Dendritic cell treated with granulocyte-macrophage colony-stimulating factor and Interleukin-4, amounts not matched to agents 40 ng/mL and 50 ng/mL, for 4 days (primary cell): Measurements from ENCODE around the gene FTCDNL1.

Source experiments
- H3K27ac Mint-ChIP-seq: one replicate; pipeline ENCODE4 v1.8.0; 2022; ENCODE audit warnings: mild to moderate bottlenecking, mixed read lengths
- H3K27me3 Mint-ChIP-seq: one replicate; pipeline ENCODE4 v1.8.0; 2022; ENCODE audit warnings: mild to moderate bottlenecking, mixed read lengths
- H3K36me3 Mint-ChIP-seq: one replicate; pipeline ENCODE4 v1.8.0; 2022; ENCODE audit warnings: low read depth, mixed read lengths
- H3K4me1 Mint-ChIP-seq: one replicate; pipeline ENCODE4 v1.8.0; 2022; ENCODE audit warnings: low read depth, mixed read lengths
- H3K4me3 Mint-ChIP-seq: one replicate; pipeline ENCODE4 v1.8.0; 2022; ENCODE audit warnings: mild to moderate bottlenecking, moderate library complexity, mixed read lengths
- H3K9me3 Mint-ChIP-seq: one replicate; pipeline ENCODE4 v1.8.0; 2022; ENCODE audit warnings: mixed read lengths
- intact Hi-C: fragments of 100-400 bp; cut with micrococcal nuclease; formaldehyde crosslinking; loops from one replicate; pipeline ENCODE4 v1.15.0; 2022

FTCDNL1 gene

DNA sequence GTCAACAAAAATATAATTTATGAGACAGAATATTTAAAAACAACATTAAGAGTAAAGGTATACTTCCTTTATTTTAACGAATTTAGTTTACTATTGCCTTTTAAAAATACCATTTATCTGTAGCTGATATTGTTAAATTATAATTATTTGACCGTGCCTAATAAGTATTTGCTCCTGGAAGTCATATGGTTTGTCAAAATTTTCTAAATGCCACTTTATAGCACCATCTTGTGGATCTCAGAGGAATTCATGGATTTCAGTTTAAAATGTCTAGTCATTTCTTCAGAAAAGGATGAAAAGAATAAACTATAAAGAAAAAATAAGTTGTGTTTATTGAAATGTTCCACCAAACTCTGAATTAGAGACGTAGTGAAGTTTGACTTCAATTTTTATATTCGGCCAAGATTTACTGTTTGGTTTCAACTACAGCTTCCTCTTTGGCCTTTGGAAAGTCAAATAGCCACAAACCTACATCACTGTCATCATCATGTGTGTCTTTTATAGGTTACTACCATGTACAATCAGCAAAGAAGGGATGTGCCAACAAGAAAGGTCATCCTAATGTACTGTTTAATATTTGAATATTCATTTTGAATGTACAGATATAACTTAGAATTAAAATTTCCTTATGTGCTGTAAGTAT, 10.3 kb upstream of the FTCDNL1 start:
- H3K4me1 Mint-ChIP-seq, result no peaks in the 10 kb centered on the region
- H3K36me3 Mint-ChIP-seq, result no peaks in the 10 kb centered on the region
- H3K27me3 Mint-ChIP-seq, result no peaks in the 10 kb centered on the region

DNA sequence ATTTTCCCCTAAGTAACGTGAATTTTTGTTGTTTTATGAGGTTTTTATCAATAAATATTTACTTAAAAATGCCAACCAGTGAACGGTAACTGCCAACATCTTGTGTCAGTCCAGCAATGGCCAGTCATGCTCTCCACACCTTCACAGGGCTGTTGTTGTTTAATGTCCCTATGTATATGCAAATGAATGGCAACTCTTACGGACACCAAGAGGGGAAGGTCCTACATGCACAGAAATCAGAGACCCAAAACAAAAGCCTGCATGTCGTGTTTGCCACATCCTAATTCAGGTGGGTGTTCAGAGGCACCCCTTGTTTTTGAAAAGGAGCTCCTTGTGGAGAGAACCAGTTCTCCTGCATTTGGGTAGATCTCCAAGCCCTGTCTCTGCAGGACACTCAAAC, 4.8 kb upstream of the FTCDNL1 start:
- Mint-ChIP-seq H3K4me1 (peaks cover 5% of the 10 kb centered on the region), H3K4me3 (no peak overlapping the region), H3K27ac (no peak overlapping the region), H3K27me3 (no peaks in the 10 kb centered on the region), H3K36me3 (peaks cover 7% of the 10 kb centered on the region), H3K9me3 (no peaks in the 10 kb centered on the region)
- intact Hi-C loops, result loop anchor here (10.0 kb wide), 1 partner anchor 401 kb away; the partner anchor contains the start of gene SATB2

More for the DNA sequence above, 10.3 kb upstream of the FTCDNL1 start:
- intact Hi-C loops, result loop anchor here (1.0 to 10.0 kb wide), 2 partner anchors 126 to 157 kb away; no protein-coding TSS in a partner anchor
- Mint-ChIP-seq H3K9me3 (no peaks in the 10 kb centered on the region), H3K4me3 (no peak overlapping the region), H3K27ac (no peak overlapping the region)

DNA sequence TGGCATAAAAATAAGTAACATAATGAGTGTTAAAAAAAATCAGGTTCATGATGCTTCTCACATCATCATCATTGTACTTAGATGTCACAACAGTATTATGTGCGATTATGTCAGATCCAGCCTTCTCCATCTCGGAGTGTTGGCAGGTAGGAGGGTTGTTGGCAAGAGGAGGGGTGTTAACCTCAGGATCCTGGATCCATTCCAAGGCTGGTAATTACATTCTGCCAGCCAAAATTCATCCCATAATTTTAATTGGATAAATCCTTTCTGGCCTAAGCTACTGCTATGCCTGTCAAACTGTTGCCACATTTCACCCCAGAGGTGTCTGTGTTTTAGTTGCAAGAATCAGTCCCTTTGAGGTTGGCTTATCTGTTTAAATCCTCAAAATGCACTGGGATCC, 891 bp upstream of the FTCDNL1 start:
- Mint-ChIP-seq H3K27ac (peak overlapping the region; percentile 99), H3K4me3 (no peak overlapping the region), H3K27me3 (no peaks in the 10 kb centered on the region), H3K36me3 (peaks cover 17% of the 10 kb centered on the region), H3K4me1 (peaks cover 5% of the 10 kb centered on the region), H3K9me3 (no peaks in the 10 kb centered on the region)
- intact Hi-C loops, result loop anchor here (2.0 to 10.0 kb wide), 2 partner anchors 59 to 397 kb away; partner anchors contain the start of genes C2orf69 and SATB2

DNA sequence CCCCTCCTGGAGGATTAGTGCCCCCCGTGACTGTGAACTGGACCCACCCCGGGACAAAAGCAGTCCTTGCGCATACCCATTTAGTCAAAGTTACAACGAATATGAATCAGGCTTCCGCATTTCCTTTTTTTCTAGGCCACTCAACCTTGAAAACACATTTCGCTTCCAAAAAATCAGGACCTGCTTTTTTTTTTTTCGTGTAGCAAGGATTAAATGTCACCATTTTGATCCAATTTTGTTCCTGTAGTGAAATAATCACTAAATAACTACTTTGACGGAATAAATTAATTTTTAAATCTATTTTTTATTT, 464 bp upstream of the FTCDNL1 start:
- H3K4me3 Mint-ChIP-seq, result peak overlapping the region; percentile 84
- peak overlapping the region; percentile 99 for H3K27ac Mint-ChIP-seq
- peaks cover 3% of the 10 kb centered on the region for H3K9me3 Mint-ChIP-seq
- peaks cover 5% of the 10 kb centered on the region for H3K4me1 Mint-ChIP-seq
- H3K36me3 Mint-ChIP-seq, result peaks cover 19% of the 10 kb centered on the region
- intact Hi-C loops, result loop anchor here (2.0 to 10.0 kb wide), 2 partner anchors 59 to 397 kb away; partner anchors contain the start of genes C2orf69 and SATB2
- no peaks in the 10 kb centered on the region for H3K27me3 Mint-ChIP-seq

DNA sequence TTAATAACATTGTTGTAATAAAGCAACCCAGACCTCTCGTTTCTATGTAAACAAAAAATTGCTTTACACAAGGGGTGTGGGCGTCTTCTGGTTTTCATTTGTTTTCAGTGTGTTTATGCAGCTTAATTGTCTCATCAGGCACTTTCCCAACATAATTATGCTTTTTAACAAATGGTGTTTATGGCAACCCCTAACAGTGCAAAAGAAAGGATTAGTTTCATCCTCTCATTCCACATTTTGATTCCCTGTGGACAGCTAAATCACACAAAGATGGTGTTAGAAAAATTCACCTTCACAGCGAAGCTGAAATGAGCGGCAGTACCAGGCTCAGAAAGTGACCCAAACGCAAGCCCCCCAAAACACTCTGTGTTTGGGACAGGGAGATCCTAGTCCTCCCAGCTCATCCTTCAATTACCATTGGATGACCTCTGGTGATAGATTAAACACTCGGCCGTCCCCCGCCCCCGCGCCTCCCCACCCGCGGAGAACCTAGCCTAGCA, 724 bp downstream of the FTCDNL1 start:
- Mint-ChIP-seq H3K4me1 (peaks cover 5% of the 10 kb centered on the region), H3K36me3 (peaks cover 31% of the 10 kb centered on the region), H3K27ac (peak overlapping the region; percentile 99), H3K4me3 (peak overlapping the region; percentile 78), H3K27me3 (no peaks in the 10 kb centered on the region), H3K9me3 (peaks cover 7% of the 10 kb centered on the region)
- intact Hi-C loops, result loop anchor here (2.0 to 10.0 kb wide), 2 partner anchors 61 to 395 kb away; partner anchors contain the start of genes C2orf69 and SATB2

DNA sequence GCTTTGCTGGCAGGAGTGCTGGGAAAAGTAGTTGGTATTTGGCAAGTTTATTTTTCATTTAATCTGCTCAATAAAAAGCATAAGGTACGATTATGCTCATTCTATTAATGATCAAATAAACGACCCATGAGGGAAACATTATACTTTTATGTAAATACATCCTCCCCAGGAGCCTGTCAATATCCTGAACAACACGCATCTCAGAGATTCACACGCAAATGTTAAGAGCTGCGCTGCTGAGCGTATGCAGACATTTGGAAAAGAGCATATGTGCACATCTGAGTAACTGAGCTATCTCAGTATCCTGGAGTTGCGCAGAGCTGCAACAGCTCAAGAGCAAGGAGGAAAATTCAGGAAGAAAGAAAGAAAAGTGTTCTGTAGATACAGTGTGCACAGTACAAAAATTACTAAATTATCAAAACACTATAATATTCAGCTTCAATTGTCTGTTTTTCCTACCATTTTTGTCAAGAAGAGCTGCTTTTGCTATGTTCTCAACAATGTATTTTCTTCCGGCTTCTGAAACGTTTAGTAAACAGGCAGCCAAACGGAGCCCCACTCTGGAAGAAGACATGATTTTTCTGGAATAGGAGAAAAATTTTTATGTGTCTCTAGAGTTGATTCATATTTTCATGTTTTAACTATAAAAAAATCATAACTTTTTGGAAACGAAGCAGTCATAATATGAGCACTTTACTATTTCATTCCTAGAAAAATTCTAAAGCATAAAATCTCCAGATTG, 2.4 kb downstream of the FTCDNL1 start:
- H3K9me3 Mint-ChIP-seq, result peaks cover 7% of the 10 kb centered on the region

DNA sequence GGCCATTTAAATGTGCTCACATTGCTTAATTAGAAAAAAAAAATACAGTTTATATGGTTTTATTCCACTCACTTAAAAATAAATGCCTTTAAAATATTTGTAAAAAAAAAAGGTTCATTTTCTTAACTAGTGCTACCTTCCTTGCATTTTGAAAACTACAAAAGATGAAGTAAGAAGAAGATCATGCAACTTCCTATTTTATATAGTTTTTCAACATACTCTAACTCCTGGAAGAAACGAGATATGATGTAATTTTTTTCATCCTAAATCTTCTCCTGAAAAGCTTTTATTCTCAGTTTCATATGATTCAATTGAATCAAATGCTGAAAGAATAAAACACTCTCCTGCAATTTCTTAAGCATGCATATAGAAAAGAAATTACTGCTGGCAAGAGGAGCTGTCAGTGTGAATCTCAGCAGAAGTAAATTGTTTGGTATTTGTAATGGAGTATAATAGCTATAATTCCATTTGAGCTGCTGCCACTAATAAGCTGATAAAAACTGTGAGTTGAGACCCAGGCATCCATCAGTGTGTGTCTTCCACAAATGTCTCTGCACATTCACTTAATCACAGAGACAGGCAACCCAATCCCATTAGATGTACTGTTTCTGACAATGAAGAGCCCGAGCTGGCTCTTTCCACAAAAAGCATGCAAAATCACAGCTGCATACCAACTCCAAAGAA, 3.7 kb downstream of the FTCDNL1 start:
- intact Hi-C loops, result no loop called here
- no peak overlapping the region for H3K4me3 Mint-ChIP-seq
- H3K27me3 Mint-ChIP-seq, result no peaks in the 10 kb centered on the region
- H3K4me1 Mint-ChIP-seq, result peaks cover 5% of the 10 kb centered on the region
- H3K36me3 Mint-ChIP-seq, result peaks cover 50% of the 10 kb centered on the region
- H3K27ac Mint-ChIP-seq, result no peak overlapping the region
- peaks cover 7% of the 10 kb centered on the region for H3K9me3 Mint-ChIP-seq

More for the DNA sequence above, 2.4 kb downstream of the FTCDNL1 start:
- intact Hi-C loops, result no loop called here
- Mint-ChIP-seq H3K36me3 (peaks cover 44% of the 10 kb centered on the region), H3K4me3 (no peak overlapping the region), H3K27ac (no peak overlapping the region), H3K27me3 (no peaks in the 10 kb centered on the region), H3K4me1 (peaks cover 5% of the 10 kb centered on the region)

DNA sequence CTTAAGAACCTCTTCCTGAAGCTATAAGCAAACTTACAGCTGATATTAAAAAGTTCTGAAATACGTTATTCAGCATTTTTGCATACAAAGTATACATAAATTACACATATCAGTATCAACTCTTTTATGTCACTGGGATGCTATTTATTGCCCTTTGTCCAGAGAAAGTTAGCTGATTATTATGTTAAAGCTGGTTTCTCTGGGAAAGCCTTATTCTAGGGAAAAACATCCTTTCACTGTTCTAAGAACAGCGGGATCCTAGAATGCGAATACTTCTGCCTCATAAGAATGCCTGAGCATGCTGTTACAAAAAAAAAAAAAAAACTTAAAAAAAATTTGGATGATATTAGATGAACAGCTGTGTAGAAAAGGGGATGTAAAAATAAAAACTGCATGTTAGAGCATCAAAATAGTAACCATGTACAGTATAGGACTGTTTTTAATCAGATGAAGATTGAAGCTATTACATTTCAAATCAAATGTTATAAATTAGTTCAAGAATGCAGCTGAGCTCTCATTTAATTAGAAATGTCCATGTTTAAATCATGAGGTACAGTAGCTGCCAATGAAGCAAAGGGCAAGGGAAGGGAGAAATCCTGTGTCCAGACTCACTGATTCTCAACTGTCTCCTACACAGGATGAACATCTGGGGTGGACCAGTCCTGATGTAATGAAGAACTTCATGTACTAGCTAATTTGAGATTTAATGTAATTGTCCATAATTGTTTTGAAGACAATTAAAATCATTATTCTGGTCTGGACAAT, 8.2 kb downstream of the FTCDNL1 start:
- no peak overlapping the region for H3K27ac Mint-ChIP-seq
- H3K27me3 Mint-ChIP-seq, result no peaks in the 10 kb centered on the region
- H3K9me3 Mint-ChIP-seq, result peaks cover 7% of the 10 kb centered on the region
- H3K4me1 Mint-ChIP-seq, result no peaks in the 10 kb centered on the region
- peaks cover 78% of the 10 kb centered on the region for H3K36me3 Mint-ChIP-seq
- intact Hi-C loops, result no loop called here
- no peak overlapping the region for H3K4me3 Mint-ChIP-seq

DNA sequence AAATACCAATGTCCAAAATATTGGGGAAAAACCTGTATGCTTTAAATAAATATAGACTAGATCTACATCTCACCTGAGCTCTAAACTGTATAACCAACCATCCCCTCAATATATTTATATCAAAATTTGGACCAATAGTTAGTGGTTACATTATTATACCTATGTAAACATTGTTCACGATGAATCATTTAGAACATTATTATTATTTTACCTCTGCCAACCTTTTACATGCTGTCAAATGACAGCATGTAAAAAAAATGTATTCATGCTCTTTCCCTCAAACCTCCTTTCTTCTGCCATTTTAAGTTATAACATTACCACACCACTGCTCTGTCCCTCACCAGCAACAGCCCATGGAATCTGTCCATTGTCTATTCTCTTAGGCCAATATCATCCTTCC, 9.6 kb downstream of the FTCDNL1 start:
- H3K27me3 Mint-ChIP-seq, result no peaks in the 10 kb centered on the region
- H3K27ac Mint-ChIP-seq, result no peak overlapping the region
- H3K9me3 Mint-ChIP-seq, result peaks cover 4% of the 10 kb centered on the region
- H3K4me1 Mint-ChIP-seq, result no peaks in the 10 kb centered on the region
- intact Hi-C loops, result no loop called here
- H3K36me3 Mint-ChIP-seq, result peaks cover 76% of the 10 kb centered on the region
- H3K4me3 Mint-ChIP-seq, result no peak overlapping the region

DNA sequence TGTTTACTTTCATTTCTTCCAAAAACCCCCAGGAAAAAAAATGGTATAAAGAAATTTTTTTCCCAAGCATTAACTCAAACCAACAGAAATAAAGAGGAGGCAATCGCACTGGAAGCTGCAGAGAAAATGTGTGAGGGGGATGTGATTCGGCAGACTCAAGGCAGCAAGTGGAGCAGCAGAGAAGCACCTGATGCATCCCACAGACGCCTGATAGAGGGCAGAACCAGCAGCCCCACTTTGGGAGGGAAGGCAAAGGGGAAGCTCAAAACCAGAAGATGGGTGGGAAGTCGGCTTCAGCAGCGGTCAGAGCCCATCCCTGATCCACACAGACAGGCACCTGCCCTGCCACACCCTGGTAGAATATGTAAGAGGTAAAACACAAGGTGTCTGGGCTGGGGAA, 12.6 kb downstream of the FTCDNL1 start:
- H3K27me3 Mint-ChIP-seq, result no peaks in the 10 kb centered on the region
- H3K36me3 Mint-ChIP-seq, result peaks cover 61% of the 10 kb centered on the region
- intact Hi-C loops, result no loop called here

DNA sequence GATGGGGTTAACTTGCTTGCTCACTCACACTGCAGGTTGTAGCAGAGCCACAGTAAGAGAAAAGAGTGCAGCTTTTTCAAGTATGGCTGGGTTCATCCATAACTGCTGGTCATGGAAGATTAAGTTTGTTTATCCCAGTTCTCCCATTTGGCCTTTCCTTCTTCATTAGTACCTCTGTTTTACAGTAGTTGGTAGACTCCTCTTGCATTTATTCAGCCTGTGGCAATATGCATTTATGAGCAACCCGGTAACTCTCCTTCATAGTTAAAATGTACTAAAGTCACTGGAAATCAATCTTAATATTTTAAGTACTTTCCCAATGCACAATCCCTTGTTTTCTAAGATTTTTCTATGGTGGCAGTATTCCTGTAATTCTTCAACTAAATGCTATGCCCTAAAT, 14.0 kb downstream of the FTCDNL1 start:
- Mint-ChIP-seq H3K9me3 (no peaks in the 10 kb centered on the region), H3K27me3 (no peaks in the 10 kb centered on the region), H3K4me3 (no peak overlapping the region), H3K36me3 (peaks cover 52% of the 10 kb centered on the region), H3K27ac (no peak overlapping the region), H3K4me1 (no peaks in the 10 kb centered on the region)
- intact Hi-C loops, result no loop called here

More for the DNA sequence above, 12.6 kb downstream of the FTCDNL1 start:
- no peak overlapping the region for H3K4me3 Mint-ChIP-seq
- H3K4me1 Mint-ChIP-seq, result no peaks in the 10 kb centered on the region
- no peaks in the 10 kb centered on the region for H3K9me3 Mint-ChIP-seq
- H3K27ac Mint-ChIP-seq, result no peak overlapping the region

DNA sequence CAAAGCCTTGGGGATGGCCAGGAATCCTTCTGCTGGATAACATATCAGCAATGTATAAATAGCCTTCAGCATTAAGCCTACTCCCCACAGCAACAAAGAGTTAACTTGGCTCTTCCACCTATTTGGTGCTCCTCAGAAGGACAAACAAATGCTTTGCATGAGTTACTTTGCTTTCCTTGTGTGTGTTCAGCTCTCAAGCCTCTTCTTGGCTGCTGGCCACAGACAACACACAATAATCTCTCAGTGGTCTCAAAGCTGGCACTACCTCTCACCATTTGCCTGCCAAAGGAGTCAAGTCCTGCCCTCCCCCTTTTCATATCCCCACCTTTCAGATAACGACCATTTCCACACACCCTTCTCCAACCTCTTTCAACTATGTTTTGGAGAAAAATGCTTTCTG, 17.5 kb downstream of the FTCDNL1 start:
- no peaks in the 10 kb centered on the region for H3K27me3 Mint-ChIP-seq
- H3K27ac Mint-ChIP-seq, result no peak overlapping the region
- H3K4me1 Mint-ChIP-seq, result peaks cover 2% of the 10 kb centered on the region
- peaks cover 21% of the 10 kb centered on the region for H3K36me3 Mint-ChIP-seq
- intact Hi-C loops, result no loop called here
- H3K4me3 Mint-ChIP-seq, result no peak overlapping the region
- no peaks in the 10 kb centered on the region for H3K9me3 Mint-ChIP-seq

DNA sequence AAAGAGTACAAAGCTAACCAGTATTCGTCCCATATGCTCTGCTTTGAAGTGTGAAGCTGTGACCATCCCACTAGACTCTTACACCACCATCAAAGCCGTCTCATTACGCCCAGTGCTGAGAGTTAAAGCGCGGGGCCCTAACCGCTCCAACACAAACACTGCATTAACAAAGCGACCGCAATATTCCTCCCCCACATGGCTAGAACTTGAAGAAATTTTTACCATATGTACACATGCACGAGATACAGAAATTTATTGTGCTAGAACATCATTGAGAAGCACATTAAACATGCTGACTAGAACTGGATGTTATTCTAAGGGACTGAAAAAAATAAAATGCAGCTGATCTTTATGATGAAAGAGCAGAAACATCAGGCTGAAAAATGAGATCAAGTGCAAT, 20.5 kb downstream of the FTCDNL1 start:
- Mint-ChIP-seq H3K9me3 (no peaks in the 10 kb centered on the region), H3K4me1 (peaks cover 6% of the 10 kb centered on the region), H3K27me3 (no peaks in the 10 kb centered on the region), H3K27ac (no peak overlapping the region), H3K4me3 (no peak overlapping the region), H3K36me3 (peaks cover 14% of the 10 kb centered on the region)
- intact Hi-C loops, result no loop called here
